Measurements from ENCODE around the gene CARD10. TPM values are rescaled to one million over a fixed set of nuclear protein-coding genes. Genes with fewer than 3 reads are reported as not detected.
"Not testable (repeated sequence)": the region's sequence is repeated elsewhere in the genome, so short reads cannot be mapped to it uniquely, and the experiment has no call there.

CARD10 gene
- total RNA-seq, 2 donors from 2014 or later = 20.3 to 24.4 TPM

- Histone ChIP-seq H3K4me1 (ENCODE audit: control insufficient read depth, insufficient read depth, low read length) (no peaks in the 10 kb centered on the region), H3K4me3 (ENCODE audit: low read length) (no peak overlapping the region), H3K9ac (ENCODE audit: extremely low read depth, low read length, poor library complexity, severe bottlenecking) (no peak overlapping the region), H3K27me3 (ENCODE audit: control insufficient read depth, insufficient read depth, low read length, poor library complexity, severe bottlenecking) (no peaks in the 10 kb centered on the region), H3K9me3 (ENCODE audit: control insufficient read depth, low read length) (no peaks in the 10 kb centered on the region), H3K27ac (ENCODE audit: low read depth, low read length) (no peak overlapping the region), H3K36me3 (ENCODE audit: control insufficient read depth, insufficient read depth, low read length) (no peaks in the 10 kb centered on the region)
- no peaks in the 10 kb centered on the region for H3K36me3 Mint-ChIP-seq (ENCODE audit: low read depth)
- H3K4me3 Mint-ChIP-seq = no peak overlapping the region
- H3K27ac Mint-ChIP-seq = no peak overlapping the region
- peaks cover 1% of the 10 kb centered on the region for H3K27me3 Mint-ChIP-seq (ENCODE audit: insufficient read depth)
- no peak for TF ChIP-seq CTCF (conservative IDR thresholded peaks at IDR 0.05)
- peaks cover 5% of the 10 kb centered on the region for H3K4me1 Mint-ChIP-seq
- DNase-seq = no peak
- no peaks in the 10 kb centered on the region for H3K9me3 Mint-ChIP-seq
- WGBS, 2 experiments (ENCODE audit: insufficient coverage in 1 of 2, insufficient read length in 1 of 2) = 94 to 95% methylated on average over 8 to 9 of the region's 9 CpGs
Measured at GRCh38 chr22:37533995-37534394, 14.8 kb upstream of the CARD10 start.

GRCh38 chr22:37529652-37530345 is 10.6 kb upstream of the CARD10 start:
- Histone ChIP-seq H3K27ac (ENCODE audit: low read depth, low read length) (no peak overlapping the region), H3K36me3 (ENCODE audit: control insufficient read depth, insufficient read depth, low read length) (no peaks in the 10 kb centered on the region), H3K27me3 (ENCODE audit: control insufficient read depth, insufficient read depth, low read length, poor library complexity, severe bottlenecking) (no peaks in the 10 kb centered on the region), H3K4me3 (ENCODE audit: low read length) (no peak overlapping the region), H3K4me1 (ENCODE audit: control insufficient read depth, insufficient read depth, low read length) (no peaks in the 10 kb centered on the region), H3K9me3 (ENCODE audit: control insufficient read depth, low read length) (no peaks in the 10 kb centered on the region), H3K9ac (ENCODE audit: extremely low read depth, low read length, poor library complexity, severe bottlenecking) (no peak overlapping the region)
- no peaks in the 10 kb centered on the region for H3K27me3 Mint-ChIP-seq (ENCODE audit: insufficient read depth)
- H3K27ac Mint-ChIP-seq = no peak overlapping the region
- no peaks in the 10 kb centered on the region for H3K4me1 Mint-ChIP-seq
- WGBS, 2 experiments (ENCODE audit: insufficient coverage in 1 of 2, insufficient read length in 1 of 2) = 67 to 96% methylated on average over 1 to 2 of the region's 2 CpGs
- DNase-seq = no peak
- H3K4me3 Mint-ChIP-seq = no peak overlapping the region
- TF ChIP-seq CTCF (conservative IDR thresholded peaks at IDR 0.05) = no peak
- no peaks in the 10 kb centered on the region for H3K9me3 Mint-ChIP-seq
- H3K36me3 Mint-ChIP-seq (ENCODE audit: low read depth) = no peaks in the 10 kb centered on the region

GRCh38 chr22:37527952-37528351 is 8.7 kb upstream of the CARD10 start:
- not testable (repeated sequence) for H3K27ac ChIP-seq (ENCODE audit: low read depth, low read length); H3K4me1 ChIP-seq (ENCODE audit: control insufficient read depth, insufficient read depth, low read length); H3K9me3 Mint-ChIP-seq; H3K4me3 ChIP-seq (ENCODE audit: low read length); H3K9ac ChIP-seq (ENCODE audit: extremely low read depth, low read length, poor library complexity, severe bottlenecking); DNase-seq; H3K36me3 Mint-ChIP-seq (ENCODE audit: low read depth); H3K4me1 Mint-ChIP-seq; H3K27me3 Mint-ChIP-seq (ENCODE audit: insufficient read depth); H3K27me3 ChIP-seq (ENCODE audit: control insufficient read depth, insufficient read depth, low read length, poor library complexity, severe bottlenecking); H3K27ac Mint-ChIP-seq; H3K4me3 Mint-ChIP-seq; H3K36me3 ChIP-seq (ENCODE audit: control insufficient read depth, insufficient read depth, low read length); H3K9me3 ChIP-seq (ENCODE audit: control insufficient read depth, low read length)
- WGBS, 2 experiments (ENCODE audit: insufficient coverage in 1 of 2, insufficient read length in 1 of 2) = 87 to 95% methylated on average over 3 to 8 of the region's 9 CpGs

GRCh38 chr22:37527081-37527752 is 8.0 kb upstream of the CARD10 start:
- H3K27ac Mint-ChIP-seq; H3K27me3 ChIP-seq (ENCODE audit: control insufficient read depth, insufficient read depth, low read length, poor library complexity, severe bottlenecking); H3K4me3 ChIP-seq (ENCODE audit: low read length); H3K36me3 Mint-ChIP-seq (ENCODE audit: low read depth); H3K9me3 Mint-ChIP-seq; H3K9me3 ChIP-seq (ENCODE audit: control insufficient read depth, low read length); H3K9ac ChIP-seq (ENCODE audit: extremely low read depth, low read length, poor library complexity, severe bottlenecking); H3K27ac ChIP-seq (ENCODE audit: low read depth, low read length); H3K27me3 Mint-ChIP-seq (ENCODE audit: insufficient read depth); H3K36me3 ChIP-seq (ENCODE audit: control insufficient read depth, insufficient read depth, low read length); H3K4me1 Mint-ChIP-seq; H3K4me3 Mint-ChIP-seq; DNase-seq; H3K4me1 ChIP-seq (ENCODE audit: control insufficient read depth, insufficient read depth, low read length): not testable (repeated sequence)
- WGBS, 2 experiments (ENCODE audit: insufficient coverage in 1 of 2, insufficient read length in 1 of 2) = 91 to 95% methylated on average over 9 of the region's 9 CpGs
